HepG2 (cell line): ENCODE data around the gene SPRN. TPM values are rescaled to one million over a fixed set of nuclear protein-coding genes. Genes with fewer than 3 reads are reported as not detected.

ENCODE experiments used
- ARNT2 ChIP-seq: sonication (generic); formaldehyde crosslinking; IDR thresholded peaks from 2 replicates; pipeline ENCODE4 v1.8.0; 2022; ENCODE audit warnings: mild to moderate bottlenecking, low read depth, missing genetic modification reagents, moderate library complexity
- ATRX ChIP-seq: sonication (generic); formaldehyde crosslinking; IDR thresholded peaks from 2 replicates; pipeline ENCODE4 v1.4.0; 2020; ENCODE audit warnings: missing genetic modification reagents, borderline replicate concordance
- FOSL2 ChIP-seq: sonication (generic); formaldehyde crosslinking; IDR thresholded peaks from 2 replicates; pipeline ENCODE4 v1.4.0; 2020; ENCODE audit warnings: missing genetic modification reagents
- NCOA1 ChIP-seq: sonication (generic); formaldehyde crosslinking; IDR thresholded peaks from 2 replicates; pipeline ENCODE4 v1.9.0; 2021; ENCODE audit warnings: missing genetic modification reagents
- NFE2L1 ChIP-seq: sonication (generic); formaldehyde crosslinking; IDR thresholded peaks from 2 replicates; pipeline ENCODE4 v1.4.0; 2020; ENCODE audit warnings: missing genetic modification reagents, mild to moderate bottlenecking, borderline replicate concordance
- NR0B2 ChIP-seq: sonication (generic); formaldehyde crosslinking; IDR thresholded peaks from 2 replicates; pipeline ENCODE4 v1.4.0; 2020; ENCODE audit warnings: mild to moderate bottlenecking, missing genetic modification reagents
- POGK ChIP-seq: sonication (generic); formaldehyde crosslinking; conservative IDR thresholded peaks from 2 replicates; pipeline ENCODE4 v1.8.0; 2022; ENCODE audit warnings: mild to moderate bottlenecking, moderate library complexity, missing genetic modification reagents
- PREB ChIP-seq: sonication (generic); formaldehyde crosslinking; IDR thresholded peaks from 2 replicates; pipeline ENCODE4 v1.4.0; 2020; ENCODE audit warnings: missing genetic modification reagents
- RBM22 ChIP-seq: fragments of 200-400 bp; formaldehyde crosslinking; optimal IDR thresholded peaks from 2 replicates; pipeline ENCODE3; 2017; ENCODE audit warnings: mild to moderate bottlenecking, low read length, moderate library complexity
- SKI ChIP-seq: fragments of 450-650 bp; IDR thresholded peaks from one replicate; pipeline ENCODE4 v1.6.1; 2018; ENCODE audit warnings: mild to moderate bottlenecking; ENCODE audit not compliant: partially characterized antibody
- SNAPC4 ChIP-seq: sonication (generic); formaldehyde crosslinking; IDR thresholded peaks from 2 replicates; pipeline ENCODE4 v1.4.0; 2020; ENCODE audit warnings: mild to moderate bottlenecking, missing genetic modification reagents
- SP1 ChIP-seq, 2 experiments: fragments of 450-650 bp in 1 of 2; sonication (generic) in 1 of 2; formaldehyde crosslinking in 1 of 2; IDR thresholded peaks; 2 replicates each; pipeline versions ENCODE4 v1.4.0 to v1.6.1; 2016 to 2020; ENCODE audit warnings: missing genetic modification reagents in 1 of 2
- TFDP2 ChIP-seq: sonication (generic); formaldehyde crosslinking; IDR thresholded peaks from 2 replicates; pipeline ENCODE4 v1.4.0; 2020; ENCODE audit warnings: missing genetic modification reagents
- ZNF343 ChIP-seq: sonication (generic); formaldehyde crosslinking; IDR thresholded peaks from 2 replicates; pipeline ENCODE4 v1.4.0; 2020; ENCODE audit warnings: mild to moderate bottlenecking, missing genetic modification reagents
- ZNF761 ChIP-seq: sonication (generic); formaldehyde crosslinking; conservative IDR thresholded peaks from 2 replicates; pipeline ENCODE4 v1.4.0; 2020; ENCODE audit warnings: mild to moderate bottlenecking, missing genetic modification reagents
- ZNF841 ChIP-seq: sonication (generic); formaldehyde crosslinking; IDR thresholded peaks from 2 replicates; pipeline ENCODE4 v1.8.1; 2023; ENCODE audit warnings: missing genetic modification reagents, borderline replicate concordance
- ZSCAN30 ChIP-seq: sonication (generic); formaldehyde crosslinking; IDR thresholded peaks from 2 replicates; pipeline ENCODE4 v1.5.0; 2020; ENCODE audit warnings: mild to moderate bottlenecking, missing genetic modification reagents
- polyA plus RNA-seq, 8 experiments: library from polyadenylated mRNA; depleted of rRNA in 3 of 8; stranded (reverse) in 7 of 8; unstranded in 1 of 8; fragments of >200 nt; fragmentation: Illumina TruSeq in 4 of 8; extraction: Trizol in 4 of 8; gene quantifications; 2 replicates each; pipeline versions ENCODE4 v1.2.1 to v1.2.3, GENCODE V29; 2011 to 2016; ENCODE audit warnings: low read depth in 4 of 8, missing spikeins in 1 of 8, mixed read lengths in 1 of 8; ENCODE audit not compliant: insufficient read depth in 1 of 8
- total RNA-seq, 5 experiments: library from RNA; depleted of rRNA; stranded (reverse); fragments of >200 nt; fragmentation: Illumina TruSeq; extraction: Trizol; gene quantifications; 2 replicates each; pipeline ENCODE4 v1.2.3, GENCODE V29; 2016; ENCODE audit warnings: low read depth in 1 of 5
- TF ChIP-seq, protein P1 (sequence below): sonication (generic); formaldehyde crosslinking; IDR thresholded peaks from 2 replicates; pipeline ENCODE4 v1.5.0; 2020; ENCODE audit warnings: missing genetic modification reagents, mild to moderate bottlenecking, borderline replicate concordance

Gene SPRN
- total and polyA plus RNA-seq, 2 of the 13 experiments (the other 11 are each of a cell fraction or from before 2014, with no cell fraction given) = not detected

DNA sequence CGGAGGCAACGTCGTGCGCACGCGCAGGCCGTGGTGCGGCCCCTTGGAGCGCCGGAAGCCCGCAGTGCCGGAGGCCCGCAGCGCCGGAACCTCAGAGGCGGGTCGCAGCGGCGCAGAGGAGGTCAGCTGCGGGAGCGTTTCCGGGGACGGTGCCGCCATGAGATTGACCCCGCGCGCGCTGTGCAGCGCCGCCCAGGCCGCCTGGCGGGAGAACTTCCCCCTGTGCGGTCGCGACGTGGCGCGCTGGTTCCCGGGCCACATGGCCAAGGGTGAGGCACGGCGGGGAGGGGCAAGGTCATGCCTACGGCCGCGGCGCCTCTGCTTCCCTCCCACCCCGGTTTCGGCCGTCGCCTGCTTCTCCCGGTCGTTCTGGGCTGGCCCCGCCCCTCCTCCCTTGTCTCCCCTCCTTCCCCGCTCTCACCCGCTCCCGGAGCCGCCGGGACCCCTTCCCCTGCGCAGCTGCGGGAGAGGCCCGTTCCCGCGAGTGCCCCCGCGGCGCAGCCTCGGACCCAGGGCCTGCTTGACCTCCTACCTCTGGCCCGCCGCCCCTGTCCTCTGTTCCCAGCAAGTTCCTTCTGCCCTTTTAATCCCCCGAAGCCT lies 30.3 kb downstream of the SPRN start, which contains the start of gene MTG1 (continued):
- TF ChIP-seq SNAPC4 (no peak), ARNT2 (CRISPR knock-in tag) (peak; percentile 79; the same call in 1 of the 2 replicates), ZNF343 (CRISPR knock-in tag) (peak; percentile 92), ZNF761 (CRISPR knock-in tag) (peak; percentile 97), RBM22 (no peak), NFE2L1 (peak; percentile 83; the same call in 1 of the 2 replicates), PREB (CRISPR knock-in tag) (no peak), ATRX (no peak), POGK (CRISPR knock-in tag) (peak; percentile 96), NCOA1 (CRISPR knock-in tag) (0 out of 2 replicates have a peak, but pooled peaks have one; percentile 78), SKI (peak; percentile 73), SP1 (IDR thresholded peaks at IDR 0.05) (no peak), SP1 (CRISPR knock-in tag; IDR thresholded peaks at IDR 0.05) (peak; percentile 87; the same call in 1 of the 2 replicates), ZSCAN30 (CRISPR knock-in tag) (peak; percentile 87; the same call in 1 of the 2 replicates), NR0B2 (CRISPR knock-in tag) (peak; percentile 81; the same call in 1 of the 2 replicates), ZNF841 (no peak), FOSL2 (CRISPR knock-in tag) (peak; percentile 37; the same call in 1 of the 2 replicates), TFDP2 (peak; percentile 96)
- TF ChIP-seq, protein P1, sequence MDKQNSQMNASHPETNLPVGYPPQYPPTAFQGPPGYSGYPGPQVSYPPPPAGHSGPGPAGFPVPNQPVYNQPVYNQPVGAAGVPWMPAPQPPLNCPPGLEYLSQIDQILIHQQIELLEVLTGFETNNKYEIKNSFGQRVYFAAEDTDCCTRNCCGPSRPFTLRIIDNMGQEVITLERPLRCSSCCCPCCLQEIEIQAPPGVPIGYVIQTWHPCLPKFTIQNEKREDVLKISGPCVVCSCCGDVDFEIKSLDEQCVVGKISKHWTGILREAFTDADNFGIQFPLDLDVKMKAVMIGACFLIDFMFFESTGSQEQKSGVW (CRISPR knock-in tag) = no peak
